GM12878 (cell line): ENCODE measurements around the gene TYW5. TPM values are rescaled to one million over a fixed set of nuclear protein-coding genes. Genes with fewer than 3 reads are reported as not detected.

Experiments used
- ATAC-seq: fragments of 200-7000 bp; cut with Tn5 transposase; 3 replicates; pipeline ENCODE4 v1.9.1; 2020; ENCODE audit warnings: mild to moderate bottlenecking, moderate library complexity
- BruUV-seq: library from RNA; stranded (reverse); fragments of 400-500 nt; replicated peaks from 2 replicates; lab custom pipeline; 2021; lab: Mats Ljungman, UMichigan
- CTCF ChIA-PET: fragments of 300-600 bp; sonication (Branson Sonifier 250); formaldehyde crosslinking; extraction: SDS; loops from one replicate; lab custom pipeline; 2021; ENCODE audit warnings: inconsistent platforms; lab: Yijun Ruan, JAX
- POLR2A ChIA-PET: fragments of 350-600 bp; formaldehyde crosslinking; extraction: SDS; loops from one replicate; lab custom pipeline; 2021; ENCODE audit warnings: inconsistent platforms; lab: Charles Lee
- RAD21 ChIA-PET: fragments of 300-600 bp; sonication (Branson Sonifier 250); formaldehyde crosslinking; loops from one replicate; lab custom pipeline; 2023; ENCODE audit warnings: antibody characterized with exemption; ENCODE audit not compliant: unreplicated experiment; lab: Charles Lee
- SMC1A ChIA-PET: fragments of 300-600 bp; sonication (Branson Sonifier 250); formaldehyde crosslinking; loops from one replicate; lab custom pipeline; 2023; ENCODE audit not compliant: unreplicated experiment, uncharacterized antibody; lab: Charles Lee
- DNase-seq: peaks from one replicate; pipeline ENCODE4 v3.0.0-alpha.2; 2011; ENCODE audit warnings: low read depth, low spot score
- FAIRE-seq: peaks from 3 replicates; lab custom pipeline; 2011; peaks lifted over from hg19 to GRCh38; lab: Jason Lieb, UNC
- H2AFZ ChIP-seq: 2 replicates; pipeline ENCODE4 v1.6.0; 2011; ENCODE audit warnings: low read depth, low read length, control low read depth; ENCODE audit not compliant: control insufficient read depth
- H3K27ac ChIP-seq: 2 replicates; pipeline ENCODE4 v1.5.1; 2011; ENCODE audit warnings: control low read depth; ENCODE audit not compliant: control insufficient read depth, insufficient read depth
- H3K27me3 ChIP-seq, 2 experiments: replicated peaks in 1 of 2; 2 replicates each; pipeline versions ENCODE4 v1.6.0 to v1.6.1; 2011; ENCODE audit warnings: low read length in 1 of 2; ENCODE audit not compliant: control insufficient read depth in 2 of 2, insufficient read depth in 2 of 2
- H3K36me3 ChIP-seq, 2 experiments: 2 replicates each; pipeline ENCODE4 v1.5.1; 2011; ENCODE audit warnings: low read length in 1 of 2; ENCODE audit not compliant: control insufficient read depth in 2 of 2, insufficient read depth in 2 of 2
- H3K4me1 ChIP-seq: 2 replicates; pipeline ENCODE4 v1.6.1; 2011; ENCODE audit warnings: mild to moderate bottlenecking, low read length, moderate library complexity, mixed read lengths; ENCODE audit not compliant: control insufficient read depth, insufficient read depth
- H3K4me2 ChIP-seq: 2 replicates; pipeline ENCODE4 v1.6.0; 2011; ENCODE audit warnings: control low read depth; ENCODE audit not compliant: control insufficient read depth, insufficient read depth
- H3K4me3 ChIP-seq: fragments of 200-600 bp; sonication (generic); 2 replicates; pipeline ENCODE4 v1.5.1; 2016
- H3K79me2 ChIP-seq: 2 replicates; pipeline ENCODE4 v1.6.0; 2011; ENCODE audit warnings: low read length; ENCODE audit not compliant: control insufficient read depth, insufficient read depth
- H3K9ac ChIP-seq: 2 replicates; pipeline ENCODE4 v1.8.0; 2011; ENCODE audit warnings: low read length, control low read depth, mixed read lengths; ENCODE audit not compliant: control insufficient read depth, insufficient read depth
- H3K9me3 ChIP-seq: replicated peaks from 3 replicates; pipeline ENCODE4 v1.5.1; 2011; ENCODE audit warnings: mild to moderate bottlenecking, low read length; ENCODE audit not compliant: control insufficient read depth, insufficient read depth
- H4K20me1 ChIP-seq: 2 replicates; pipeline ENCODE4 v1.6.0; 2011; ENCODE audit not compliant: control insufficient read depth, insufficient read depth
- ATF7 ChIP-seq: fragments of 450-650 bp; IDR thresholded peaks from 2 replicates; pipeline ENCODE4 v1.6.1; 2016; ENCODE audit warnings: low read depth, mild to moderate bottlenecking
- BCL11A ChIP-seq: IDR thresholded peaks from 2 replicates; pipeline ENCODE4 v1.6.1; 2011; ENCODE audit warnings: low read depth, low read length
- BMI1 ChIP-seq: fragments of 450-650 bp; IDR thresholded peaks from 2 replicates; pipeline ENCODE4 v1.6.1; 2016; ENCODE audit warnings: mild to moderate bottlenecking, moderate library complexity, borderline replicate concordance
- BRCA1 ChIP-seq: IDR thresholded peaks from 2 replicates; pipeline ENCODE4 v1.6.1; 2011; ENCODE audit warnings: low read depth, low read length, improper control_type of control experiment
- CBFB ChIP-seq: IDR thresholded peaks from 2 replicates; pipeline ENCODE4 v1.6.1; 2016; ENCODE audit warnings: antibody characterized with exemption, low read depth
- CHD1 ChIP-seq: IDR thresholded peaks from 2 replicates; pipeline ENCODE4 v1.6.1; 2012; ENCODE audit warnings: low read depth, low read length, improper control_type of control experiment
- IKZF1 ChIP-seq: fragments of 450-650 bp; conservative IDR thresholded peaks from 2 replicates; pipeline ENCODE4 v1.6.1; 2017; ENCODE audit warnings: antibody characterized with exemption, mild to moderate bottlenecking
- NFYA ChIP-seq: IDR thresholded peaks from 2 replicates; pipeline ENCODE4 v1.6.1; 2011; ENCODE audit warnings: low read depth, mild to moderate bottlenecking, low read length, improper control_type of control experiment, borderline replicate concordance
- PKNOX1 ChIP-seq: fragments of 450-650 bp; IDR thresholded peaks from 2 replicates; pipeline ENCODE4 v1.6.1; 2016; ENCODE audit warnings: mild to moderate bottlenecking
- POU2F2 ChIP-seq: IDR thresholded peaks from 3 replicates; pipeline ENCODE4 v1.6.1; 2011; ENCODE audit warnings: low read depth, mild to moderate bottlenecking, low read length, borderline replicate concordance
- PRDM15 ChIP-seq: fragments of 450-650 bp; formaldehyde crosslinking; IDR thresholded peaks from 2 replicates; pipeline ENCODE4 v1.4.0; 2020; ENCODE audit warnings: mild to moderate bottlenecking, moderate library complexity
- RELB ChIP-seq: fragments of 450-650 bp; IDR thresholded peaks from 2 replicates; pipeline ENCODE4 v1.6.1; 2017; ENCODE audit warnings: low read depth, mild to moderate bottlenecking, moderate library complexity
- SMAD1 ChIP-seq: fragments of 450-650 bp; IDR thresholded peaks from 2 replicates; pipeline ENCODE4 v1.6.1; 2018; ENCODE audit warnings: mild to moderate bottlenecking, low read depth; ENCODE audit not compliant: partially characterized antibody
- SPI1 ChIP-seq: IDR thresholded peaks from 2 replicates; pipeline ENCODE4 v1.6.1; 2011; ENCODE audit warnings: low read depth, mild to moderate bottlenecking, low read length, moderate library complexity, borderline replicate concordance; ENCODE audit not compliant: insufficient read depth
- SUPT20H ChIP-seq: IDR thresholded peaks from 2 replicates; pipeline ENCODE4 v1.6.1; 2011; ENCODE audit warnings: low read depth, mild to moderate bottlenecking, low read length, moderate library complexity, borderline replicate concordance; ENCODE audit not compliant: control insufficient read depth
- TCF7 ChIP-seq: IDR thresholded peaks from 2 replicates; pipeline ENCODE4 v1.6.1; 2014; ENCODE audit warnings: antibody characterized with exemption, borderline replicate concordance
- WRNIP1 ChIP-seq: IDR thresholded peaks from 2 replicates; pipeline ENCODE4 v1.6.1; 2011; ENCODE audit warnings: low read depth, low read length, improper control_type of control experiment, borderline replicate concordance
- ZNF207 ChIP-seq: fragments of 450-650 bp; IDR thresholded peaks from 2 replicates; pipeline ENCODE4 v1.6.1; 2014; ENCODE audit warnings: antibody characterized with exemption, mild to moderate bottlenecking, borderline replicate concordance
- in situ Hi-C: fragments of 300-500 bp; cut with MboI; formaldehyde crosslinking; loops from 9 replicates; pipeline ENCODE4 v1.14.3; 2018; ENCODE audit warnings: mixed read lengths
- intact Hi-C: fragments of 100-400 bp; cut with micrococcal nuclease; formaldehyde crosslinking; loops from one replicate; pipeline ENCODE4 v1.14.2; 2022; ENCODE audit not compliant: unreplicated experiment
- polyA plus RNA-seq, 11 experiments: library from polyadenylated mRNA; depleted of rRNA in 4 of 11; unstranded in 6 of 11; stranded (reverse) in 5 of 11; fragments of >200 nt; fragmentation: Nextera tagmentation in 4 of 11; fragmentation: Illumina TruSeq in 1 of 11; extraction: Ambion mirVana in 4 of 11; extraction: Trizol in 1 of 11; gene quantifications; 1 replicate in 1 of 11; 2 replicates in 10 of 11; pipeline versions ENCODE4 v1.2.1 to v1.2.3, GENCODE V29; 2011 to 2016; ENCODE audit warnings: inconsistent platforms in 2 of 11, missing spikeins in 2 of 11, low read depth in 1 of 11
- total RNA-seq, 4 experiments: library from RNA; depleted of rRNA in 3 of 4; stranded (reverse); fragments of >200 nt in 3 of 4; fragmentation: Illumina TruSeq in 1 of 4; extraction: Trizol in 1 of 4; gene quantifications; 2 replicates each; pipeline versions ENCODE4 v1.2.1 to v1.2.3, GENCODE V29; 2013 to 2021

Gene TYW5
- total and polyA plus RNA-seq, 10 of the 15 experiments (the other 5 are each of a cell fraction or from before 2014, with no cell fraction given): 4.6 to 11.8 (median 7.4) TPM

DNA sequence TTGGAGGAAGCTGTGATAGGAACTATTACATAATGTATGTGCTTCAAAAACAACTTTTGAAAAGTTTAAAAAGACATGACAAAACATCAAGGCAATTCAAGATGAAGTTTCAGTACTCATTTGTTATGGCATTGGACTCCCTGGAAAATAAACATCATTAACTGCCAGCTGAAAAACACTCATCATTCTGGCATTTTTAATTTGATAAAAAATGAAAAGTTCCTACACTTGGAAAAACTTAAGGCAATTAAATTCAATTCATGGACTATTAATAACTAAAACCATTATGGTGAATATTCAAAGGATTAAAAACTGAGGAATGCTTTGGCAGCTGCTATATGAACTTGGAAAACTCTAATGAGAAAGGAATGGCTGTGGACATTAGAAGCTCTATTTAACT, 8.5 kb downstream of the TYW5 start:
- BruUV-seq: no TSS peak
- SMC1A ChIA-PET: interaction anchor here (1.4 to 2.3 kb wide), 3 partner anchors 20 to 35 kb away, joined by 4 to 5 read pairs (median 5); no protein-coding TSS in a partner anchor
- in situ Hi-C loops: no loop called here
- Histone ChIP-seq H3K79me2 (peaks cover 8% of the 10 kb centered on the region), H3K36me3 (peaks cover 0 to 5% of the 10 kb centered on the region in 2 experiments; a peak in 3 of 4 replicates), H3K9me3 (no peaks in the 10 kb centered on the region), H3K9ac (no peak overlapping the region), H3K4me1 (no peaks in the 10 kb centered on the region), H3K27ac (no peak overlapping the region), H2AFZ (no peak overlapping the region), H3K27me3 (no peaks in the 10 kb centered on the region), H4K20me1 (no peaks in the 10 kb centered on the region), H3K4me2 (no peak overlapping the region), H3K4me3 (no peak overlapping the region)
- CTCF ChIA-PET: interaction anchor here (1.4 kb wide), 1 partner anchor 537 kb away, joined by 9 read pairs; no protein-coding TSS in a partner anchor
- FAIRE-seq: no peak
- ATAC-seq: no peak
- POLR2A ChIA-PET: no interaction called here
- intact Hi-C loops: loop anchor here (10.0 kb wide), 1 partner anchor 242 kb away; no protein-coding TSS in a partner anchor
- RAD21 ChIA-PET: interaction anchor here (1.0 kb wide), 1 partner anchor 16 kb away, joined by 3 read pairs; no protein-coding TSS in a partner anchor
- no peak for DNase-seq
- TF ChIP-seq POU2F2 (no peak), BMI1 (no peak), PRDM15 (CRISPR knock-in tag) (no peak), ATF7 (no peak), SMAD1 (no peak), BRCA1 (no peak), SUPT20H (no peak), CHD1 (no peak), CBFB (no peak), IKZF1 (no peak), TCF7 (no peak), WRNIP1 (no peak), PKNOX1 (no peak), RELB (no peak), ZNF207 (no peak), NFYA (no peak), BCL11A (no peak), SPI1 (no peak)
